ENCODE measurements around the gene ALPP.
"Not testable (repeated sequence)": the region's sequence is repeated elsewhere in the genome, so short reads cannot be mapped to it uniquely, and the experiment has no call there.

The ALPP gene

GRCh38 chr2:232332940-232333259 is 45.7 kb upstream of the ALPP start:
- H3K9me3 ChIP-seq (ENCODE audit: insufficient read depth, low read length, severe bottlenecking), result no peaks in the 10 kb centered on the region
- H4K20me1 ChIP-seq (ENCODE audit: insufficient read depth, low read length), result peaks cover 14% of the 10 kb centered on the region
- H3K27ac ChIP-seq (ENCODE audit: low read length), result no peak overlapping the region
- no peak for TF ChIP-seq EZH2 (IDR thresholded peaks at IDR 0.05; ENCODE audit: borderline replicate concordance, low read depth, low read length, severe bottlenecking)
- TF ChIP-seq, protein P1, sequence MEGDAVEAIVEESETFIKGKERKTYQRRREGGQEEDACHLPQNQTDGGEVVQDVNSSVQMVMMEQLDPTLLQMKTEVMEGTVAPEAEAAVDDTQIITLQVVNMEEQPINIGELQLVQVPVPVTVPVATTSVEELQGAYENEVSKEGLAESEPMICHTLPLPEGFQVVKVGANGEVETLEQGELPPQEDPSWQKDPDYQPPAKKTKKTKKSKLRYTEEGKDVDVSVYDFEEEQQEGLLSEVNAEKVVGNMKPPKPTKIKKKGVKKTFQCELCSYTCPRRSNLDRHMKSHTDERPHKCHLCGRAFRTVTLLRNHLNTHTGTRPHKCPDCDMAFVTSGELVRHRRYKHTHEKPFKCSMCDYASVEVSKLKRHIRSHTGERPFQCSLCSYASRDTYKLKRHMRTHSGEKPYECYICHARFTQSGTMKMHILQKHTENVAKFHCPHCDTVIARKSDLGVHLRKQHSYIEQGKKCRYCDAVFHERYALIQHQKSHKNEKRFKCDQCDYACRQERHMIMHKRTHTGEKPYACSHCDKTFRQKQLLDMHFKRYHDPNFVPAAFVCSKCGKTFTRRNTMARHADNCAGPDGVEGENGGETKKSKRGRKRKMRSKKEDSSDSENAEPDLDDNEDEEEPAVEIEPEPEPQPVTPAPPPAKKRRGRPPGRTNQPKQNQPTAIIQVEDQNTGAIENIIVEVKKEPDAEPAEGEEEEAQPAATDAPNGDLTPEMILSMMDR (IDR thresholded peaks at IDR 0.05; ENCODE audit: borderline replicate concordance, extremely low read depth, low read length, poor library complexity, severe bottlenecking), result no peak
- H3K9ac ChIP-seq (ENCODE audit: low read depth, low read length), result no peak overlapping the region
- no peaks in the 10 kb centered on the region for H3K79me2 ChIP-seq (ENCODE audit: insufficient read depth, low read length)
- DNase-seq (no peak), ATAC-seq (ENCODE audit: insufficient read depth, low read depth) (no peak)
- no peaks in the 10 kb centered on the region for H3K27me3 ChIP-seq (ENCODE audit: insufficient read depth, low read length, poor library complexity)
- H2AFZ ChIP-seq (ENCODE audit: low read depth, low read length), result no peak overlapping the region
- no peak overlapping the region for H3K4me3 ChIP-seq (ENCODE audit: low read depth in 1 of 2, low read length in 2 of 2)
- H3K4me2 ChIP-seq (ENCODE audit: insufficient read depth, low read length), result no peak overlapping the region
- peaks cover 9% of the 10 kb centered on the region for H3K4me1 ChIP-seq (ENCODE audit: insufficient read depth, low read length)
- 0 out of 2 replicates have a peak, but pooled peaks cover 4% of the 10 kb centered on the region for H3K36me3 ChIP-seq (ENCODE audit: insufficient read depth, low read length)

DNA sequence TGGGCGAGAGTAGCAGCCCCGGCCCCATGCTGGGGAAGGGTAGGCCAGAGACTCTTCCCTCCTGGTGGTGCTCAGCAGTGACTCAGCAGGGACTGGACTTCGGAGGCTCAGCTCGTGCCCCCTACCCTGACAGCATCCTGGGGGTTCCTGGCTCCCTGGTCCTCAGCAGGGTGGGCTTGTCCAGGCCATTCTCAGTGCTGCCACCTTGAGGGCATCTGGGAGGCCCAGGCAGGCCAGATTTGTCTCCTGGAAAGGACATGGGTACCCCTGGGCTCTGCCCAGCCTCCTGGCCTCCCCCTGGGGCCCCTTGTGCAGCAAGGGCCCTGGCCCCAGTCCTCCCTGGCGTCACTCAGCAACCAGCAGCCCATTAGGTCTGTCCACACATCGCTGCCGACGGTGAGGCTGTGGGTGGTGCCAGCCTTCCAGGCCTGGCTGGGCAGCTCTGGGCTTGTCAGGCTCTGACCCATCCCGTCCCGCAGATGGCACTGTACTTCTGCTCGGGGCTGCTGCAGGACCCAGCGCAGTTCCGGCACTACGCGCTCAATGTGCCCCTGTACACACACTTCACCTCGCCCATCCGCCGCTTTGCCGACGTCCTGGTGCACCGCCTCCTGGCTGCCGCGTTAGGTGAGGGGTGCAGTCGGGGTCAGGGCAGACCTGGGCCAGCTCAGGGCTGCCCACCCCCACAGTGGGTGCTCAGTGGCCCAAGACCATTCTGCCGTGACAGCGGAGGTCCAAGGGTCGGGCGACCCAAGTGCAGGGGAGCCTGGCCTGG is 45.0 kb upstream of the ALPP start:
- no peak overlapping the region for H2AFZ ChIP-seq (ENCODE audit: low read depth, low read length)
- H3K36me3 ChIP-seq (ENCODE audit: insufficient read depth, low read length), result 0 out of 2 replicates have a peak, but pooled peaks cover 4% of the 10 kb centered on the region
- H4K20me1 ChIP-seq (ENCODE audit: insufficient read depth, low read length), result peaks cover 7% of the 10 kb centered on the region
- no peak overlapping the region for H3K4me3 ChIP-seq (ENCODE audit: low read depth in 1 of 2, low read length in 2 of 2)
- peak; percentile 30 for DNase-seq
- H3K27me3 ChIP-seq (ENCODE audit: insufficient read depth, low read length, poor library complexity), result no peaks in the 10 kb centered on the region
- no peak for ATAC-seq (ENCODE audit: insufficient read depth, low read depth)
- H3K79me2 ChIP-seq (ENCODE audit: insufficient read depth, low read length), result no peaks in the 10 kb centered on the region
- peaks cover 2% of the 10 kb centered on the region for H3K4me1 ChIP-seq (ENCODE audit: insufficient read depth, low read length)
- no peak for TF ChIP-seq EZH2 (IDR thresholded peaks at IDR 0.05; ENCODE audit: borderline replicate concordance, low read depth, low read length, severe bottlenecking)
- TF ChIP-seq, protein P1 (IDR thresholded peaks at IDR 0.05; ENCODE audit: borderline replicate concordance, extremely low read depth, low read length, poor library complexity, severe bottlenecking), result peak; percentile 59
- no peaks in the 10 kb centered on the region for H3K9me3 ChIP-seq (ENCODE audit: insufficient read depth, low read length, severe bottlenecking)
- H3K27ac ChIP-seq (ENCODE audit: low read length), result no peak overlapping the region
- H3K4me2 ChIP-seq (ENCODE audit: insufficient read depth, low read length), result no peak overlapping the region
- no peak overlapping the region for H3K9ac ChIP-seq (ENCODE audit: low read depth, low read length)

GRCh38 chr2:232334136-232334884 is 44.2 kb upstream of the ALPP start:
- not testable (repeated sequence) for H3K4me1 ChIP-seq (ENCODE audit: insufficient read depth, low read length); H3K9me3 ChIP-seq (ENCODE audit: insufficient read depth, low read length, severe bottlenecking); H3K27ac ChIP-seq (ENCODE audit: low read length); H3K4me2 ChIP-seq (ENCODE audit: insufficient read depth, low read length); H3K9ac ChIP-seq (ENCODE audit: low read depth, low read length); DNase-seq; H3K36me3 ChIP-seq (ENCODE audit: insufficient read depth, low read length); H2AFZ ChIP-seq (ENCODE audit: low read depth, low read length); H4K20me1 ChIP-seq (ENCODE audit: insufficient read depth, low read length); H3K27me3 ChIP-seq (ENCODE audit: insufficient read depth, low read length, poor library complexity); H3K4me3 ChIP-seq (ENCODE audit: low read depth in 1 of 2, low read length in 2 of 2); ATAC-seq (ENCODE audit: insufficient read depth, low read depth); H3K79me2 ChIP-seq (ENCODE audit: insufficient read depth, low read length)

DNA sequence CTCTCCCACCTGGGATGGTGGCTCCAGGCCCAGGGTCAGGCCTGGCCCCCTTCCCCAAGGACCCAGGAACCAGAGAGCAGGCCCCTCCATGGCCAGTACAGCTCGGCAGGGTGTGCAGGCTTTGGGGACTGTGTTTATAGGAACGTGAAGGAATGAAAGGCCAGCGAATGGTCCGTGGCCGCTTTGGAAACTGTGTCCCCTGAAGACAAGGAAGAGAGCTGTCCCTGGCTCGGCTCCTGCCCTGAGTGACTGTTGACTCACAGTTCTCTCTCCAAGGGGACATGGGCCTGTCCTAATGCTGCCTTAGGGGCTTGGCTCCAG is 43.7 kb upstream of the ALPP start:
- not testable (repeated sequence) for H3K4me1 ChIP-seq (ENCODE audit: insufficient read depth, low read length); H3K27ac ChIP-seq (ENCODE audit: low read length); ATAC-seq (ENCODE audit: insufficient read depth, low read depth); H3K27me3 ChIP-seq (ENCODE audit: insufficient read depth, low read length, poor library complexity); H3K9me3 ChIP-seq (ENCODE audit: insufficient read depth, low read length, severe bottlenecking); H3K9ac ChIP-seq (ENCODE audit: low read depth, low read length); H3K79me2 ChIP-seq (ENCODE audit: insufficient read depth, low read length); H2AFZ ChIP-seq (ENCODE audit: low read depth, low read length); H3K4me3 ChIP-seq (ENCODE audit: low read depth in 1 of 2, low read length in 2 of 2); H3K4me2 ChIP-seq (ENCODE audit: insufficient read depth, low read length); DNase-seq; H3K36me3 ChIP-seq (ENCODE audit: insufficient read depth, low read length); H4K20me1 ChIP-seq (ENCODE audit: insufficient read depth, low read length)
